Vagina (tissue), 2 donors: Measurements from ENCODE around the gene HTT-AS.

Source experiments
- POLR2A ChIP-seq, 2 donors: fragments of 450-650 bp; IDR thresholded peaks; one replicate each; pipeline ENCODE4 v1.6.1; 2017; ENCODE audit warnings: antibody characterized with exemption in 2 of 2, mild to moderate bottlenecking in 2 of 2, moderate library complexity in 2 of 2
- TF ChIP-seq, protein P1 (sequence below), 3 experiments: fragments of 450-650 bp in 2 of 3; fragments of 200-600 bp in 1 of 3; sonication (generic) in 1 of 3; IDR thresholded peaks; one replicate each; pipeline ENCODE4 v1.5.1; 2017 to 2019; ENCODE audit warnings: antibody characterized with exemption in 3 of 3, mild to moderate bottlenecking in 2 of 3, moderate library complexity in 2 of 3

DNA sequence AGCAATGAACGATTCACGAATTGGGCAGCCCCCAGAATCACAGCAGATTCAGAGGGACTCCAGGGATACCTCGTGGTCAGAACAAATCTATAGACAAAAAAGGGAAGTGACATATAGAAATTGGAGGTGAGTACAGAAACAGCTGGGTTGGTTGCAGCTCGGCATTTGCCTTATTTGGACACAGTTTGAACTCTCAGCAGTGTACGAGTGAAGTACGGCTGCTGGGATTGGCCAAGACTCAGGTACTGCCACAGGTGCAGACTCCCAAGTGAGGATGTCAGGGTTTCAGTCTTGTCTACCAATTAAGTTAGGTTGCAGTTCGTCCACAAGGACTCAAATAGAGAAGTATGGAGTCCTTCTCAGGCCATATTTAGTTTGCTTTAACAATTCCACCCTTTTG is 28.2 kb downstream of the HTT-AS start:
- TF ChIP-seq, protein P1, sequence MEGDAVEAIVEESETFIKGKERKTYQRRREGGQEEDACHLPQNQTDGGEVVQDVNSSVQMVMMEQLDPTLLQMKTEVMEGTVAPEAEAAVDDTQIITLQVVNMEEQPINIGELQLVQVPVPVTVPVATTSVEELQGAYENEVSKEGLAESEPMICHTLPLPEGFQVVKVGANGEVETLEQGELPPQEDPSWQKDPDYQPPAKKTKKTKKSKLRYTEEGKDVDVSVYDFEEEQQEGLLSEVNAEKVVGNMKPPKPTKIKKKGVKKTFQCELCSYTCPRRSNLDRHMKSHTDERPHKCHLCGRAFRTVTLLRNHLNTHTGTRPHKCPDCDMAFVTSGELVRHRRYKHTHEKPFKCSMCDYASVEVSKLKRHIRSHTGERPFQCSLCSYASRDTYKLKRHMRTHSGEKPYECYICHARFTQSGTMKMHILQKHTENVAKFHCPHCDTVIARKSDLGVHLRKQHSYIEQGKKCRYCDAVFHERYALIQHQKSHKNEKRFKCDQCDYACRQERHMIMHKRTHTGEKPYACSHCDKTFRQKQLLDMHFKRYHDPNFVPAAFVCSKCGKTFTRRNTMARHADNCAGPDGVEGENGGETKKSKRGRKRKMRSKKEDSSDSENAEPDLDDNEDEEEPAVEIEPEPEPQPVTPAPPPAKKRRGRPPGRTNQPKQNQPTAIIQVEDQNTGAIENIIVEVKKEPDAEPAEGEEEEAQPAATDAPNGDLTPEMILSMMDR (IDR thresholded peaks at IDR 0.05) = no peak
- TF ChIP-seq POLR2A (IDR thresholded peaks at IDR 0.05) = no peak
